ENCODE data around the gene SNRPA.
"Not testable (repeated sequence)": the region's sequence is repeated elsewhere in the genome, so short reads cannot be mapped to it uniquely, and the experiment has no call there.

Gene SNRPA

DNA sequence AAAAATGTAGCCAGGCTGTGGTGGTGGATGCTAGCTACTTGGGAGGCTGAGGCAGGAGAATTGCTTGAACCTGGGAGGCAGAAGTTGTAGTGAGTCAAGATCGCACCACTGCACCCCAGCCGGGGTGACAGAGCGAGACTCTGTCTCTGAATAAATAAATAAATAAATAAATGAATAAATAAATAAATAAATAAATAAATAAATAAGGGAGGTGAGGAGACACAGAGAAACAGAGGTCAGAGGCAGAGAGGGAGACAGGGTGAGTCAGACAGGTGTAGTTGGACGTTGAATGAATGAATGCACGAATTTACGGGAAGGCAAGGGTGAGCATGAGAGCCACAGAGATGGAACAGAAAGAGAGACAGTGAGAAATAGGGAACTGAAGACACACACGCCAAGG, 30.1 kb downstream of the SNRPA start:
- Histone ChIP-seq H3K27ac (ENCODE audit: low read depth, low read length) (no peak overlapping the region), H3K9me3 (ENCODE audit: control insufficient read depth, insufficient read depth, low read length) (no peaks in the 10 kb centered on the region), H3K27me3 (ENCODE audit: control insufficient read depth, insufficient read depth, low read length) (no peaks in the 10 kb centered on the region), H3K4me3 (ENCODE audit: low read depth, low read length) (no peak overlapping the region), H3K4me1 (ENCODE audit: control insufficient read depth, insufficient read depth, low read length) (peaks cover 14% of the 10 kb centered on the region), H3K36me3 (ENCODE audit: control insufficient read depth, insufficient read depth, low read length) (no peaks in the 10 kb centered on the region), H3K9ac (ENCODE audit: low read depth, low read length) (no peak overlapping the region)

DNA sequence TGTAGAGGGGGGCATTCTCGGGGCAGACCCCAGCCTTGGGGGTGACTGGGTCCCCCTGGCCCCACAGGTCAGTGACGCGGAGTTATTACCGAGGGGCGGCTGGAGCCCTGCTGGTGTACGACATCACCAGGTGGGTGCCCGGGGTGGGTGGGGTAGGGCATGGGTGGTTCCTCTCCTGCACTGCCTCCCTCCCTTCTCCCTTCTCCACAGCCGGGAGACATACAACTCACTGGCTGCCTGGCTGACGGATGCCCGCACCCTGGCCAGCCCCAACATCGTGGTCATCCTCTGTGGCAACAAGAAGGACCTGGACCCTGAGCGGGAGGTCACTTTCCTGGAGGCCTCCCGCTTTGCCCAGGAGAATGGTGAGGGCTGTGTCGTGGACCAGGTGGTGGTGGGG, 32.7 kb downstream of the SNRPA start:
- Histone ChIP-seq H3K27ac (ENCODE audit: low read depth, low read length) (no peak overlapping the region), H3K9me3 (ENCODE audit: control insufficient read depth, insufficient read depth, low read length) (no peaks in the 10 kb centered on the region), H3K4me3 (ENCODE audit: low read depth, low read length) (no peak overlapping the region), H3K4me1 (ENCODE audit: control insufficient read depth, insufficient read depth, low read length) (peaks cover 9% of the 10 kb centered on the region; the same call in 1 of the 2 replicates), H3K27me3 (ENCODE audit: control insufficient read depth, insufficient read depth, low read length) (no peaks in the 10 kb centered on the region), H3K9ac (ENCODE audit: low read depth, low read length) (no peak overlapping the region), H3K36me3 (ENCODE audit: control insufficient read depth, insufficient read depth, low read length) (no peaks in the 10 kb centered on the region)

DNA sequence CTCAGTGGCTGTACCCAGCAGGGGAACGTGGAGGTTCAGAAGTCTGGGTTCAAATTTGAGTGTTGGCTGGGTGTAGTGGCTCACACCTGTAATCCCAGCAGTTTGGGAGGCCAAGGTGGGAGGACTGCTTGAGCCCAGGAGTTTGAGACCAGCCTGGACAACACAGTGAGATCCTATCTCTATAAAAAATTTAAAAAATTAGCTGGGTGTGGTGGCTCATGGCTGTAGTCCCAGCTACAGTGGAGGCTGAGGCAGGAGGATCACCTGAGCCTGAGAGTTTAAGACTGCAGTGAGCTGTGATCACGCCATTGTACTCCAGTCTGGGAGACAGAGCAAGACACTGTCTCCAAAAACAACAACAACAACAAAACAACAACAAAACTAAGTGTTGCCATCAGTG, 33.1 kb downstream of the SNRPA start:
- H3K27ac ChIP-seq (ENCODE audit: low read depth, low read length); H3K4me1 ChIP-seq (ENCODE audit: control insufficient read depth, insufficient read depth, low read length); H3K36me3 ChIP-seq (ENCODE audit: control insufficient read depth, insufficient read depth, low read length); H3K4me3 ChIP-seq (ENCODE audit: low read depth, low read length); H3K9ac ChIP-seq (ENCODE audit: low read depth, low read length); H3K27me3 ChIP-seq (ENCODE audit: control insufficient read depth, insufficient read depth, low read length); H3K9me3 ChIP-seq (ENCODE audit: control insufficient read depth, insufficient read depth, low read length): not testable (repeated sequence)

DNA sequence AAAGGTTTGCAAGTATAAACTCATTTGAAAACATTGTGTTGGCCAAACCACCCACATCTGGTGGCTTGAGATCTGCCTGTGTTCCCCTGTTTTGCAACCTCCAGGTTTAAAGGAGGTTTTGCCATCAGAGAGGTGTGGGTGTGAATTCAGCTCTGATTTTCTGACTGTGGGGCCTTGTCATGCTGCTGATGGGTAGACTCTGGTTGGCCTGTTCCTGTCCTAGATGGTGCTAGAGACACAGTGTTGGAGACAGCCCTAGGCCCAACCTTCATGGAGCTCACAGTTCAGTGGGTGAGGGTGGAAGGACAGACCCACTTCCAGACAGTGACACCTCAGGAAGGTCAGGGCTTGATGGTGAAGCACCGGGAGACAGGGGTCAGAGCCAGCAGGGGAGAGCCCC, 34.5 kb downstream of the SNRPA start:
- no peaks in the 10 kb centered on the region for H3K27me3 ChIP-seq (ENCODE audit: control insufficient read depth, insufficient read depth, low read length)
- H3K9ac ChIP-seq (ENCODE audit: low read depth, low read length) = no peak overlapping the region
- no peaks in the 10 kb centered on the region for H3K4me1 ChIP-seq (ENCODE audit: control insufficient read depth, insufficient read depth, low read length)
- H3K4me3 ChIP-seq (ENCODE audit: low read depth, low read length) = no peak overlapping the region
- no peaks in the 10 kb centered on the region for H3K9me3 ChIP-seq (ENCODE audit: control insufficient read depth, insufficient read depth, low read length)
- peaks cover 3% of the 10 kb centered on the region; the same call in 1 of the 2 replicates for H3K36me3 ChIP-seq (ENCODE audit: control insufficient read depth, insufficient read depth, low read length)
- H3K27ac ChIP-seq (ENCODE audit: low read depth, low read length) = no peak overlapping the region

DNA sequence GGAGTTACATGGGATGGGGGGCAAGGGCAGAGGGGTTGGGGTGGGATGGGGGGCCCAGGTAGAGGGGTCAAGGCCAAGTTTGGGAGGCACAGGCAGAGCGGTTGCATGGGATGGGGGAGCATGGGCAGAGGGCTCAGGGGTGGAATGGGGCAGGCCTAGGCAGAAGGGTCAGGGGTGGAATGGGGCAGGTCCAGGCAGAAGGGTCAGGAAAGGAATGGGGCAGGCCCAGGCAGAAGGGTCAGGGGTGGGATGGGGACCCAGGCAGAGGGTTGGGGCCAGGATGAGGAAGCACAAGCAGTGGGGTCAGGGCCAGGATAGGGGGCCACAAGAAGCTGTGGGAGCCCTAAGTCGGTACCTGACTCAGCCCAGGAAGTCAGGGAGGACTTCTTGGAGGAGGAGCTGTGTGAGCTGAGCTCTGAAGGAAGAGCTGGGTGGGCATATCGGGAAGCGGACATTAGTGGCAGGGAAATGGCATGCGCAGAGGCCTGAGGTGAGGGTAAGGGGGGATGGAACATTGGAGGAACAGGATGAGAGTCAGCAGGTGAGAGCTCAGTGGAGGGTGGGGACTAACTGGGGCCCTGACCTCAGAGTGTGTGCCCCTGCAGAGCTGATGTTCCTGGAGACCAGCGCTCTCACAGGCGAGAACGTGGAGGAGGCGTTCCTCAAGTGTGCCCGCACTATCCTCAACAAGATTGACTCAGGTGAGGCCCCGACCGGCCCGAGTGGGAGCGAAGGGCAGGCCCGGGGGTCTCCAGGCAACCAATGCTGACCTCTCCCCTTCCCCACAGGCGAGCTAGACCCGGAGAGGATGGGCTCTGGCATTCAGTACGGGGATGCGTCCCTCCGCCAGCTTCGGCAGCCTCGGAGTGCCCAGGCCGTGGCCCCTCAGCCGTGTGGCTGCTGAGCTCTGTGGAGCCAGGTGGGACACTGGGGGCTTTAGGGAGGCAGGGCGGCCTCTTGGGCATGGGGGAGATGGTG, 35.3 kb downstream of the SNRPA start:
- Histone ChIP-seq H3K27ac (ENCODE audit: low read depth, low read length) (no peak overlapping the region), H3K4me1 (ENCODE audit: control insufficient read depth, insufficient read depth, low read length) (no peaks in the 10 kb centered on the region), H3K36me3 (ENCODE audit: control insufficient read depth, insufficient read depth, low read length) (peaks cover 3% of the 10 kb centered on the region; the same call in 1 of the 2 replicates), H3K9me3 (ENCODE audit: control insufficient read depth, insufficient read depth, low read length) (no peaks in the 10 kb centered on the region), H3K9ac (ENCODE audit: low read depth, low read length) (no peak overlapping the region), H3K27me3 (ENCODE audit: control insufficient read depth, insufficient read depth, low read length) (no peaks in the 10 kb centered on the region), H3K4me3 (ENCODE audit: low read depth, low read length) (no peak overlapping the region)

DNA sequence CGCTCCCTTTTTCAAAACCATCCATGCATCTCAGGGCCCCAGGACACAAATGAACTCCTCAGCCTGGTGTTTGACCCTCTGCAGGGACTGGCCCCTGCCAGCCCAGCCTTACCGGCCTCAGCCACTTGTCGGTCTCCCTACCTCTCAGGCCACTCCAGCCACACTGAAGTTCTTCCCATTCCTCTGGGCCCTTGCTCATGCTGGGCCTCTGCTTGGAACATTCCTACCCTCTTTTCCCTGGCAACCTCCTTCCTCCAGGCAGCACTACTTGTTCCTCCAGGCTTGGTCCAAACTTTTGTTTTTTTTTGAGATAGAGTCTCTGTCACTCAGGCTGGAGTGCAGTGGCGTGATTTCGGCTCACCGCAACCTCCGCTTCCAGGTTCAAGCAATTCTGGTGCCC, 40.3 kb downstream of the SNRPA start:
- Histone ChIP-seq H3K9ac (ENCODE audit: low read depth, low read length) (no peak overlapping the region), H3K4me3 (ENCODE audit: low read depth, low read length) (no peak overlapping the region), H3K36me3 (ENCODE audit: control insufficient read depth, insufficient read depth, low read length) (peaks cover 3% of the 10 kb centered on the region; the same call in 1 of the 2 replicates), H3K9me3 (ENCODE audit: control insufficient read depth, insufficient read depth, low read length) (no peaks in the 10 kb centered on the region), H3K27ac (ENCODE audit: low read depth, low read length) (no peak overlapping the region), H3K27me3 (ENCODE audit: control insufficient read depth, insufficient read depth, low read length) (no peaks in the 10 kb centered on the region), H3K4me1 (ENCODE audit: control insufficient read depth, insufficient read depth, low read length) (no peaks in the 10 kb centered on the region)

DNA sequence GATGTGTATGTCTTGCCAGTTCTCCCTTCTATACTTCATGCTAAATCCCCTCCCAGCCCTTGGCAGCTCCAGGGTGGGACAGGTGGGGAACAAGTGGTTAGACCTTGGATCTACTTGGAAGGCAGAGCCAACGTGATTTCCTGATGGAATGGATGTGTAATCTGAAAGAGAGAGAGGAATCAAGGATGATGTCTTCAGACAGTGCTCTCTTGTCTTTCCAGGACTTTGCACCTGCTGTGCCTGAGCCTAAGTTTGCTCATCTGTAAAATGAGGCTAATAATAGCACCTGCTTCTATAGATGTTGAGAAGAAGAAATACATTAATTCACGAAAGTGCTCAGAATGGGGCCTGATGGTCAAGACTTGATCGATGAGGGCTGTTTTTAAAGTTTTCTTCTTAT, 41.0 kb downstream of the SNRPA start:
- no peaks in the 10 kb centered on the region for H3K27me3 ChIP-seq (ENCODE audit: control insufficient read depth, insufficient read depth, low read length)
- H3K36me3 ChIP-seq (ENCODE audit: control insufficient read depth, insufficient read depth, low read length) = peaks cover 3% of the 10 kb centered on the region; the same call in 1 of the 2 replicates
- H3K27ac ChIP-seq (ENCODE audit: low read depth, low read length) = no peak overlapping the region
- no peak overlapping the region for H3K4me3 ChIP-seq (ENCODE audit: low read depth, low read length)
- no peaks in the 10 kb centered on the region for H3K4me1 ChIP-seq (ENCODE audit: control insufficient read depth, insufficient read depth, low read length)
- H3K9ac ChIP-seq (ENCODE audit: low read depth, low read length) = no peak overlapping the region
- no peaks in the 10 kb centered on the region for H3K9me3 ChIP-seq (ENCODE audit: control insufficient read depth, insufficient read depth, low read length)

DNA sequence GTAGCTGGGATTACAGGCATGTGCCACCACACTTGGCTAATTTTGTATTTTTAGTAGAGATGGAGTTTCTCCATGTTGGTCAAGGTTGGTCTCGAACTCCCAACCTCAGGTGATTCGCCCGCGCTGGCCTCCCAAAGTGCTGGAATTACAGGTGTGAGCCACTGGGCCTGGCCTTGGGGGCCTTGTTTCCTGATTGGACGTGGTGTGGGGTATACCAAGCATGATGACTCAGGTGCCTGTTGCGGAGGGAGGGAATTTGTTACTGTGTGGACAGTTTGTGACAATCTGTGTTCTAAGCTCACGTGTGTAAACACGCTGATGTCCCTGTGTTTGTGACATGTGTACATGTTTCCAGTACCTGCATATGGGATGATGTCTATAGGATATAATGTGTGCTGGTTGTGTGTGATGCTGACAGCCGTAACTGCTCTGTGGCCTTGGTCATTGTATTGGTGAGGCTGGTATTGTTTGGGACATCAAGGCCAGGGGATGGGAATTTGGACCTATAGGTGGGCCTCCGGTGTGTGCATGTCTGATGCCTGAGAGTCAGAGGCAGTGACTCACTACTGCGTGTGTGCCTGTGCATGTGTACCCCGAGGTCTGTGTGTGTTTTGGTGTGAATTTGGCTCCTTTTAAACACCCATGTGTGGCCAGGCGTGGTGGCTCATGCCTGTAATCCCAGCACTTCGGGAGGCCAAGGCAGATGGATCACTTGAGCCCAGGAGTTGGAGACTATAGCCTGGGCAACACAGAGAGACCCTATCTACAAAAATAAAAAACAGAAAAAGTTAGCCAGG, 46.4 kb downstream of the SNRPA start:
- Histone ChIP-seq H3K27ac (ENCODE audit: low read depth, low read length) (peak overlapping the region; percentile 94), H3K36me3 (ENCODE audit: control insufficient read depth, insufficient read depth, low read length) (peaks cover 21% of the 10 kb centered on the region), H3K9me3 (ENCODE audit: control insufficient read depth, insufficient read depth, low read length) (no peaks in the 10 kb centered on the region), H3K27me3 (ENCODE audit: control insufficient read depth, insufficient read depth, low read length) (no peaks in the 10 kb centered on the region), H3K4me3 (ENCODE audit: low read depth, low read length) (no peak overlapping the region), H3K9ac (ENCODE audit: low read depth, low read length) (no peak overlapping the region), H3K4me1 (ENCODE audit: control insufficient read depth, insufficient read depth, low read length) (peaks cover 10% of the 10 kb centered on the region)

DNA sequence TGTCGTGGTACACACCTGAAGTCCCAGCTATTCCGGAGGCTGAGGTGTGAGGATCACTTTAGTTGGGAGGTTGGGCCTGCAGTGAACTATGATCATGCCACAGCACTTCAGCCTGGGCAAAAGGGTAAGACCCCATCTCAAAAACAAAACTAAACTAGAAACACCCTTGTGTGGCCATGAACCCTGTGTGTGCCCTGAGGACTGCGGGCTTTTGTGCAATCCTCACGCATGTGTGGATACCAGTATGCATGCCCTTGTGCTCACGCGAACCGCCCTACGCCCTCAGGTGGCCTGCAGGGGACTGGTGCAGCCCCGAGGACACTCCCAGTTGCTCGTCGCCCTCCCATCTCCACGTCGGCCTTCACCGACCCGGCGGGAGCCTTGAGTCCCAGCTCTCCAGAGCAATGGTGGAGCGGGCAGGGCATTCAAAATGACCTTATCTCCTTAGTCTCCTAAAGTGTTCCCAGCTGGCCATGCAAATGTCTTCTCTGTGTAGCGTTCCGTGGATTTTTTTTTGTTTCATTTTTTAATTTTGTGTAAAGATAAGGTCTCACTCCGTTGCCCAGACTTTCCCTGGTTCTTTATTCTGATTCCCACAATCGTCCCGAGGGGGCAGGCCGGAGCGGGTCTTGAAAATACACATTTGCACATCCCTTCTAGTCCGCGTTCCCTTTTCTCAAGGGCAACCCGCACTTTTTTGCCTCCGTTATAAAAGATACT, 47.1 kb downstream of the SNRPA start:
- peaks cover 16% of the 10 kb centered on the region for H3K4me1 ChIP-seq (ENCODE audit: control insufficient read depth, insufficient read depth, low read length)
- peak overlapping the region; percentile 72 for H3K4me3 ChIP-seq (ENCODE audit: low read depth, low read length)
- H3K36me3 ChIP-seq (ENCODE audit: control insufficient read depth, insufficient read depth, low read length) = peaks cover 28% of the 10 kb centered on the region
- H3K9me3 ChIP-seq (ENCODE audit: control insufficient read depth, insufficient read depth, low read length) = no peaks in the 10 kb centered on the region
- H3K27ac ChIP-seq (ENCODE audit: low read depth, low read length) = peak overlapping the region; percentile 94
- H3K27me3 ChIP-seq (ENCODE audit: control insufficient read depth, insufficient read depth, low read length) = no peaks in the 10 kb centered on the region
- peak overlapping the region; percentile 82 for H3K9ac ChIP-seq (ENCODE audit: low read depth, low read length)

DNA sequence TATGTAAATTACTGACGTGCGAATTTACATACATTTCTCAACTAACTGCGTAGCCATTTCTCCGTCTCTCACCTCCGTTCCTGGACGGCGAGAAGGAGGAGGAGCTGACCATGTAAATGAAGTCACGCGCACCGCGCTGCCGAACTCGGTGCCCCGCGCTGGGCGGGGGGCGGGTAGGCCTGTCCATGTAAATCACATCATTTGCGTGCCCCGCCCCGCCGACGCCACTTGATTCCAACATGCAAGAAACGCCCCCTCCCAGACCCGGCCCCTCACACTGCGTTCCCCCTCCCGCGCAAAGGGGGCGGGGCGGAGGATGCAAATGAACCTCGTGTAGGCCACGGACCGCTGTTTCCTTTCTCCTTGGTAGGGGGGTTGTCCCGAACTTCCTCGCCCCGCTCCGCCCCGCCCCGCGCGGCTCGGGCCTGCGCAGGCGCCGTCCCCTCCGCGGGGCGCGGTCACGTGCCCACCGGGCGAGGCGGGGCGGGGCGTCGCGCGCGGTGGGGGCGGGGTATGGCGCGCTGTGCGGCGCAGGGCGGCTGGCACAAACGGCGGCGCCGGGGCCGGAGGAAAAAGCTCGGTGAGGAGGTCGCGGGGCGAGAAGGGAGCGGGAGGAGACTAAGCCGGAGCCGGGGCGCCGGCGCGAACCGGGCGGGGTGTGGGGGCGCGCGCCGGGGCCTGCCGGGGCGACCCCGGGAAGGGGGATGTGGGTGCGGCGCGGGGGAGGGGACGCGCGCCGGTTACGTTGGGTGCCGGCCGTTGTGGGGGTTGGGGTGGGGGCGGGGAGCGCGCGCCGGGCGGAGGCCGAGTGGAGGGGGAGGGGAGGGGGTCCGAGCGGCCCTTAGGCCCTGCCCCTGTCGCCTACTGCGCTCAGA, 47.9 kb downstream of the SNRPA start, which contains the start of gene EGLN2:
Gene EGLN2, plus strand, starts transcription at position 509 of the 875 bp plus-strand sequence. CDS start 1,382 bp downstream, outside the sequence.
- Histone ChIP-seq H3K9ac (ENCODE audit: low read depth, low read length) (peak within 1 kb of the TSS; percentile 92), H3K4me3 (ENCODE audit: low read depth, low read length) (peak within 1 kb of the TSS; percentile 97), H3K4me1 (ENCODE audit: control insufficient read depth, insufficient read depth, low read length) (peaks cover 24% of the 10 kb centered on the region), H3K27me3 (ENCODE audit: control insufficient read depth, insufficient read depth, low read length) (no peaks in the 10 kb centered on the region), H3K27ac (ENCODE audit: low read depth, low read length) (peak within 1 kb of the TSS; percentile 94), H3K9me3 (ENCODE audit: control insufficient read depth, insufficient read depth, low read length) (no peaks in the 10 kb centered on the region), H3K36me3 (ENCODE audit: control insufficient read depth, insufficient read depth, low read length) (peaks cover 36% of the 10 kb centered on the region)
